ENCODE results near the gene OR52E6.

OR52E6 gene
- long read RNA-seq, result 0 reads

DNA sequence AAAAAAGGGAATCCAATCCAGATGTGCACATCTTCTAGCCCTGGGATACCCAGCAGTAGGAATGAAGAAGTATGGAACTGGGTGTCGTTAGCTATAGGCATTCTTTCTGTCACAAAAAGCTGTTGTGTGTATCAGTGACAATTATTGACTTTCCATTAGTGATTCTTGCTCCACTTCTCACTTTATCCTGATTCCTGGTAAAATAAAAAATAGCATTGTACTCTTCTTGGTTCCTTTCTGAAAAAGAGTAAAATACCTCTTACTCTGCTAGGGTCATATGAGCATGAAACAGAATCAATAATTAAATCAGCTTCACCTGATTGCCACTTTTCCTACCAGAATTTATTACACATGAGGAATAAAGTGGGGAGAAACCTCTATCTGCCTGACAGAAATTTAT is at the start of gene OR52E6:
TSS of gene OR52E6 (minus strand) at position 101 of the 400 bp plus-strand sequence. CDS start at position 101, 0 bp downstream.
- TF ChIP-seq SPI1 (IDR thresholded peaks at IDR 0.05; ENCODE audit: borderline replicate concordance, low read depth) (no peak), POLR2AphosphoS5 (IDR thresholded peaks at IDR 0.05; ENCODE audit: low read depth) (no peak), GABPA (IDR thresholded peaks at IDR 0.05; ENCODE audit: low read depth) (no peak)
- TF ChIP-seq, protein P1, sequence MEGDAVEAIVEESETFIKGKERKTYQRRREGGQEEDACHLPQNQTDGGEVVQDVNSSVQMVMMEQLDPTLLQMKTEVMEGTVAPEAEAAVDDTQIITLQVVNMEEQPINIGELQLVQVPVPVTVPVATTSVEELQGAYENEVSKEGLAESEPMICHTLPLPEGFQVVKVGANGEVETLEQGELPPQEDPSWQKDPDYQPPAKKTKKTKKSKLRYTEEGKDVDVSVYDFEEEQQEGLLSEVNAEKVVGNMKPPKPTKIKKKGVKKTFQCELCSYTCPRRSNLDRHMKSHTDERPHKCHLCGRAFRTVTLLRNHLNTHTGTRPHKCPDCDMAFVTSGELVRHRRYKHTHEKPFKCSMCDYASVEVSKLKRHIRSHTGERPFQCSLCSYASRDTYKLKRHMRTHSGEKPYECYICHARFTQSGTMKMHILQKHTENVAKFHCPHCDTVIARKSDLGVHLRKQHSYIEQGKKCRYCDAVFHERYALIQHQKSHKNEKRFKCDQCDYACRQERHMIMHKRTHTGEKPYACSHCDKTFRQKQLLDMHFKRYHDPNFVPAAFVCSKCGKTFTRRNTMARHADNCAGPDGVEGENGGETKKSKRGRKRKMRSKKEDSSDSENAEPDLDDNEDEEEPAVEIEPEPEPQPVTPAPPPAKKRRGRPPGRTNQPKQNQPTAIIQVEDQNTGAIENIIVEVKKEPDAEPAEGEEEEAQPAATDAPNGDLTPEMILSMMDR (IDR thresholded peaks at IDR 0.05; ENCODE audit: insufficient read depth, low read length), result no peak
- TF ChIP-seq, protein P2, sequence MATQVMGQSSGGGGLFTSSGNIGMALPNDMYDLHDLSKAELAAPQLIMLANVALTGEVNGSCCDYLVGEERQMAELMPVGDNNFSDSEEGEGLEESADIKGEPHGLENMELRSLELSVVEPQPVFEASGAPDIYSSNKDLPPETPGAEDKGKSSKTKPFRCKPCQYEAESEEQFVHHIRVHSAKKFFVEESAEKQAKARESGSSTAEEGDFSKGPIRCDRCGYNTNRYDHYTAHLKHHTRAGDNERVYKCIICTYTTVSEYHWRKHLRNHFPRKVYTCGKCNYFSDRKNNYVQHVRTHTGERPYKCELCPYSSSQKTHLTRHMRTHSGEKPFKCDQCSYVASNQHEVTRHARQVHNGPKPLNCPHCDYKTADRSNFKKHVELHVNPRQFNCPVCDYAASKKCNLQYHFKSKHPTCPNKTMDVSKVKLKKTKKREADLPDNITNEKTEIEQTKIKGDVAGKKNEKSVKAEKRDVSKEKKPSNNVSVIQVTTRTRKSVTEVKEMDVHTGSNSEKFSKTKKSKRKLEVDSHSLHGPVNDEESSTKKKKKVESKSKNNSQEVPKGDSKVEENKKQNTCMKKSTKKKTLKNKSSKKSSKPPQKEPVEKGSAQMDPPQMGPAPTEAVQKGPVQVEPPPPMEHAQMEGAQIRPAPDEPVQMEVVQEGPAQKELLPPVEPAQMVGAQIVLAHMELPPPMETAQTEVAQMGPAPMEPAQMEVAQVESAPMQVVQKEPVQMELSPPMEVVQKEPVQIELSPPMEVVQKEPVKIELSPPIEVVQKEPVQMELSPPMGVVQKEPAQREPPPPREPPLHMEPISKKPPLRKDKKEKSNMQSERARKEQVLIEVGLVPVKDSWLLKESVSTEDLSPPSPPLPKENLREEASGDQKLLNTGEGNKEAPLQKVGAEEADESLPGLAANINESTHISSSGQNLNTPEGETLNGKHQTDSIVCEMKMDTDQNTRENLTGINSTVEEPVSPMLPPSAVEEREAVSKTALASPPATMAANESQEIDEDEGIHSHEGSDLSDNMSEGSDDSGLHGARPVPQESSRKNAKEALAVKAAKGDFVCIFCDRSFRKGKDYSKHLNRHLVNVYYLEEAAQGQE (IDR thresholded peaks at IDR 0.05; ENCODE audit: insufficient replicate concordance, low read depth), result no peak
- Histone ChIP-seq H3K27ac (replicated peaks) (no peak within 1 kb of the TSS), H3K4me3 (replicated peaks; ENCODE audit: insufficient read depth, low read length) (no peak within 1 kb of the TSS), H3K27me3 (ENCODE audit: insufficient read depth, poor library complexity, severe bottlenecking) (no peaks in the 10 kb centered on the region)
- no peak for DNase-seq (ENCODE audit: low read depth in 1 of 2, low spot score in 1 of 2)

DNA sequence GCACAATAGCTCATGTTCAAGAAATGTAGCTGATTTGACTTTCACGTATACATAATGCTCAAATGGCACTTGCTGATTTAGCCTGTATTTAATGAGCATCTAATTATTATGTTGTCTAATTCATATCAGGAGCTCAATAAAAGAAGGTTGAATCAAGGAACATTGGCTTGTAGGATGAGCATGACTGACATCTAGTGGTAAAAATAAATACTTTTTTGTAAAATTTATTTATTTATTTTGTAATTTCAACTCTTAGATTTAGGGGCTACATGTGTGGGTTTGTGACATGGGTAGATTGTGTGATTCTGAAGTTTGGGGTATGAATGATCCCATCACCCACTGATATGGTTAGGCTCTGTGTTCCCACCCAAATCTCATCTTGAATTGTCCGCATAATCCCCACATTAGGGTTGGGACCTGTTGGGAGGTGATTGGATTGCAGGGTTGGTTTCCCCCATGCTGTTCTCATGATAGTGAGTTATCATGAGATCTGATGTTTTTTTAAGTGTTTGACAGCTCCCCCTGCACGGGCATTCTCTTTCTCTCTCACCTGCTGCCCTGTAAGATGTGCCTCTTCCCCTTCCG is 49.6 kb upstream of the OR52E6 start:
- Histone ChIP-seq H3K27me3 (ENCODE audit: insufficient read depth, poor library complexity, severe bottlenecking) (no peaks in the 10 kb centered on the region), H3K27ac (replicated peaks) (no peak overlapping the region), H3K4me3 (replicated peaks; ENCODE audit: insufficient read depth, low read length) (no peak overlapping the region)
- DNase-seq (ENCODE audit: low read depth in 1 of 2, low spot score in 1 of 2), result no peak
- TF ChIP-seq, protein P1 (IDR thresholded peaks at IDR 0.05; ENCODE audit: insufficient read depth, low read length), result no peak
- TF ChIP-seq POLR2AphosphoS5 (IDR thresholded peaks at IDR 0.05; ENCODE audit: low read depth) (no peak), SPI1 (IDR thresholded peaks at IDR 0.05; ENCODE audit: borderline replicate concordance, low read depth) (no peak), GABPA (IDR thresholded peaks at IDR 0.05; ENCODE audit: low read depth) (no peak)
- TF ChIP-seq, protein P2 (IDR thresholded peaks at IDR 0.05; ENCODE audit: insufficient replicate concordance, low read depth), result no peak

DNA sequence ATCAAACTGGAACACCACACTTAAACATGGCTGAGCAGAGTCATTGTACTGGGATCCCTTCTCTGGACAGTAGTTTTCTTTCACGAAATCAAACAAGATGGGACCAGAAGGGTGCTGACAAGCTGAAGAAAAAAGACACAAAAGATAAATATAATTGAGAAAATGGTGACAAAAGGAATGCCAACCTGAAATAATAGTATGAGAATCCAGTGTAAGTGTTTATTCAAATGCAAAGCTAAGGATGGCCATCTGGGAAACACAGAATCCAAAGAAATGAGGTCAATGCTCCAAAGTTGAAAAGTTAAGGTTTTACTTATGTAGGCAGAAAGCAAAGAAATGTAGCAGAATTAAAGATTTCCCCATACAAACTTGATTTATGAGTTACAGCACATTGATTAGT is 46.0 kb upstream of the OR52E6 start:
- Histone ChIP-seq H3K27ac (replicated peaks) (no peak overlapping the region), H3K27me3 (ENCODE audit: insufficient read depth, poor library complexity, severe bottlenecking) (no peaks in the 10 kb centered on the region), H3K4me3 (replicated peaks; ENCODE audit: insufficient read depth, low read length) (no peak overlapping the region)
- no peak for DNase-seq (ENCODE audit: low read depth in 1 of 2, low spot score in 1 of 2)
- no peak for TF ChIP-seq POLR2AphosphoS5 (IDR thresholded peaks at IDR 0.05; ENCODE audit: low read depth)
- no peak for TF ChIP-seq SPI1 (IDR thresholded peaks at IDR 0.05; ENCODE audit: borderline replicate concordance, low read depth)
- no peak for TF ChIP-seq GABPA (IDR thresholded peaks at IDR 0.05; ENCODE audit: low read depth)
- TF ChIP-seq, protein P2 (IDR thresholded peaks at IDR 0.05; ENCODE audit: insufficient replicate concordance, low read depth), result no peak
- TF ChIP-seq, protein P1 (IDR thresholded peaks at IDR 0.05; ENCODE audit: insufficient read depth, low read length), result no peak
